ENCODE results near the gene MTFR1L.

Gene MTFR1L

DNA sequence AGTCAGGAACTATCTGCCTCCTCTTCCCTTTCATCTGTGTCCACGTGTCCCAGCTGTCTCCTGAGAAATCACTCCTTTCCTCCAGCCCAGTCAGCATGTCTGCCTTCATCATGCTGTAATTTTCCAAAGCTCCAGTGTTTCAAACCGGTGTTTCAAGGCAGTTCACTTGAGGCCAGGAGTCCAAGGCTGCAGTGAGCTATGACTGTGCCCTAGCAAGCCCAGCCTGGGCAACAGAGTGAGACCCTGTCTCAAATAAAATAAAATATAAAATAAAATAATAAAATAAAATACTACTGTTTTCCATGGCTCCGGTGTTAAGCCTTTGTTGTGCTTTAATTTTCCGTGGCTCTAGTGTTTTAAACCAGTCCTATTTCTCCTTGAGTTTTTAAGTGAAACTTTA is 27.6 kb upstream of the MTFR1L start:
- no peak for DNase-seq (ENCODE audit: low spot score)

DNA sequence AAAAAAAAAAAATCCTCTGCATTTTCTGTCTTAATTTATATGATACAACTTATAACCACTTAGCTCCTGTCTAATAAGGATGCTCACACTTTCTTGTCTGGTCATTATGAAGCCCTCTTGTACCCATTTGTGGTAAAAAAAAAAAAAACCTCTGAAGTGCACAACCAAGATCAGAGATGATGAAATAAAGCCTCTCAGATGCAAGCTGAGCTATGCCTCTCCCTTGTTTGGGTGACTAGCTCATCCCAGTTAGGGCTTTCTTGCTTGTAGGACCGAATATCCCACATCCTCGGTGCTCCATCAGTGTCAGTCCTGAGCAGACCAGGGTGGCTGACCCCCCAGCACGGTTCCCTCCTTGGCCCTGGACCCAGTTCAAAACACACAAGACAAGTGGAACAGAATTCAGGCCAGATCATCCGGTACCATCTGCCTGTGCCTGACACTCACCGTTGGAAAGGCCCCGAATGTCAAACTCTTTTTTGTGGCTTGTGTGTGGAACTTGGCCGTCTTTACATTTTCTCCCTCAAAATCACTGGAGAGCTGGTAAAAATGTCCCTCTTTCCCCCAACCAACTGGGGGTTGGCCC is 26.1 kb upstream of the MTFR1L start:
- DNase-seq (ENCODE audit: low spot score): peak; percentile 29

- DNase-seq (ENCODE audit: low spot score): peak; percentile 28
These were observed 25.4 kb upstream of the MTFR1L start for GRCh38 chr1:25794325-25794724.

GRCh38 chr1:25795211-25795610 is 24.5 kb upstream of the MTFR1L start:
- DNase-seq (ENCODE audit: low spot score): no peak

DNA sequence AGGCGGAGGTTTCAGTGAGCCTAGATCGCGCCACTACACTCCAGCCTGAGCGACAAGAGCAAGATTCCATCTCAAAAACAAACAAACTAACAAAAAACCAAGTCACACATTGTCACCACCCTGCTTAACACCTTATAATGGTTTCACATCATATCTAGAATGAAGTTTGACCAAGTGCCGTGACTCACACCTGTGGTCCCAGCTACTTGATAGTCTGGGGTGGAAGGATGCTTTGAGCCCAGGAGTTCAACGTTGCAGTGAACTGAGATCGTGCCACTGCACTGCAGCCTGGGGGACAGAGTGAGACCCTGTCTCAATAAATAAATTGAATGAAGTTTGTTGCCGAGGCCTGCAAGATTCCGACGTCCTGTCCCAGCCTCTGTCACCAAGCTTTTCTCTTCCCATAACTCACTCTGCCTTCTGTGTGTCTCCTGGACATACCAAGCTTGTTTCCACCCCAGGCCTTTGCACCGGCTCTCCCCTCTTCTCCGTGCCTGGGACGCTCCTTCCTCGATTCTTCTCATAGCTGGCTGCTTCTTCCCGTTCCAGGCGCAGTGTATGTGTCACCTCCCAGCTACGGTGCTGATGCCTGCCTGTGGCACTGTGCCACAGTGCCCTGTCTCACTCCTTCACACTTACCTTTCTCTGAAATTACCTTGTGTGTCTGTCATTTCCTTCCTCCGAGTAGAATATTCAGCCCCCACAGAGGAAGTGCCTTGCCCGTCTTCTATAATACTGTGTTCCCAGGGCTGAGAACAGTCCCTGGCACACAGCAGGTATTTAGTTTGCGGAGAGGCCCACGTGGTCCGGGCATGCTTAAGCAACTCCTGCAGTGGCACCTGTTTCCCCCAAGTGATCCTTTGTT is 23.6 kb upstream of the MTFR1L start:
- DNase-seq (ENCODE audit: low spot score): no peak

DNA sequence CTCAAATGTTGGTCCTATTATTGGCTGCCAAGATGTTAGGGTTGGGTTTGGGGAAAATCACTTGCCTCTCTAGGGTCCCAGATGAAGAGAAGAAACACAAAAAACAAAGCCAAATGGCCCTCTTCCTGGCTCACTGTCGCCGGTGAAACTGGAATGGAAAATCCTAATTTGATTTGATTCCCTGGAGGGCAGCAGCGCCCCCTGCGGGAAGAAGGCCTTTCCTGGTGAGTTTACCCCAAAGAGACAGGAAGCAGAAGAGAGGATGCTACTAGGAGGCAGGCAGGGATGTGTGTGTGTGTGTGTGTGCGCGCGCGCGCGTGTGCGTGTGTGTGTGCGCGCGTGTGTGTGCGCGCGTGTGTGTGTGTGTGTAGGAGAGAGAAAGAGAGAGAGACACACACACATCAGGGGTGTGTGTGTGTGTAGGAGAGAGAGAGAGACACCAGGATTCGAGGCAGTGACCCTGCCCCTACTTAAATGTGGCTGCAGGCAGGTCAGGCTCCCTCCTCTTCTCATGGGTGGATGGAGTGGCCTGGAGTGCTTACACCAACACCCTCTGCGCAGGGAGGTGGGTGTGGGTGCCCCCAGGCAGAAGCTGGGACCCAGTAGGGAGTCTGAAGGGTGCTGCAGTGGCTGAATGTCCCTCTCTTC is 22.8 kb upstream of the MTFR1L start:
- peak; percentile 89 for DNase-seq (ENCODE audit: low spot score)

DNA sequence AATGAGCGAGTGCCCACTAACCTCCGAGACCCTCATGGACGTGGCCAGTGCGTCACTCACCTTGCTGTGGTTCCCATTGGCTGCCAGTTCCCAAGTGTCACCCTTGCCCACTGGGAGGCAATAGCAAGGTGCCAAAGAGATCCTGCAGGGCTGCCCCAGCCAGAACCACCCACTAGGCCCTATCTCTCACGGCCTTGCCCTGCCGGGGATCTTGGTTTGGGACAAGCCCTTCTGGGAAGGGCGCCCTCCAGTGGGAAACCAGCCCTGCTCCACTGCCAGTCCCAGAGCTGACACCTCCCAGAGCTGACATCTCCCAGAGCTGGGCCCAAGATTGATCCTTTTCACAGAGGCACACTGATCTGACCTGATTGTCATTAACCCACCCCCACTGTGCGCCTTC is 21.8 kb upstream of the MTFR1L start:
- DNase-seq (ENCODE audit: low spot score): peak; percentile 68

DNA sequence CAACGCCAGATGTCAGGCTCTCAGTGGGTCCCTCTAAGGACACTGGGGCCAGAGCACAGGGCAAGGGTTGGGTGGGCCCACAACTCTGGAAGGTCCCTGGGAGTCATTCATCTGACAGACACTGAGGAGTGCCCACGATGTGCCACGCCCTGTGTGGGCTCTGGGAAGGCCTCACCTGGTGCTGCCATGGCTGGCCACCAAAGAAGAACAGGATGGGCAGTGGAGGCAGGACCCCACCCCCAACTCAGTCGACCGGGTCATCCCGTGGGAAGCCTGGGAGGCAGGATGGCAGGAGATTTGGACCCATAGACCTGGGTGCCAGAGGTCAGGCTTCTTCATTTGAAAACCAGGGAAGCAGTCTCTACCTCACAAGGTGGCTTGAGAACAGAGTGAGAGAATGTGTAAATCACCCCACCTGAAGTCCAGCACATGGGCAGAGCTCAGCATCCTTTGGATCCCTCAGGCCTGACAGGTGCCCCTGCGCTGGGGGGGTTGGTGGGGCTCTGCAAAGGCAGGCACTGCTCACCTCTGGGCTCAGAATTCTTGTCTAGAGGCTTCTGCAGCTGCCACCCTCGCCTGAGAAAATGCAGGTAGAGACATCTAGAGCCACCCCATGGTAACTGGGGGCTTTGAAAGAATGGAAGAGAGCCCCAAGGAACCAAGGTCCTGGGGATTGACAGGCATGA is 20.9 kb upstream of the MTFR1L start:
- no peak for DNase-seq (ENCODE audit: low spot score)

GRCh38 chr1:25799352-25799934 is 20.3 kb upstream of the MTFR1L start:
- DNase-seq (ENCODE audit: low spot score): no peak

DNA sequence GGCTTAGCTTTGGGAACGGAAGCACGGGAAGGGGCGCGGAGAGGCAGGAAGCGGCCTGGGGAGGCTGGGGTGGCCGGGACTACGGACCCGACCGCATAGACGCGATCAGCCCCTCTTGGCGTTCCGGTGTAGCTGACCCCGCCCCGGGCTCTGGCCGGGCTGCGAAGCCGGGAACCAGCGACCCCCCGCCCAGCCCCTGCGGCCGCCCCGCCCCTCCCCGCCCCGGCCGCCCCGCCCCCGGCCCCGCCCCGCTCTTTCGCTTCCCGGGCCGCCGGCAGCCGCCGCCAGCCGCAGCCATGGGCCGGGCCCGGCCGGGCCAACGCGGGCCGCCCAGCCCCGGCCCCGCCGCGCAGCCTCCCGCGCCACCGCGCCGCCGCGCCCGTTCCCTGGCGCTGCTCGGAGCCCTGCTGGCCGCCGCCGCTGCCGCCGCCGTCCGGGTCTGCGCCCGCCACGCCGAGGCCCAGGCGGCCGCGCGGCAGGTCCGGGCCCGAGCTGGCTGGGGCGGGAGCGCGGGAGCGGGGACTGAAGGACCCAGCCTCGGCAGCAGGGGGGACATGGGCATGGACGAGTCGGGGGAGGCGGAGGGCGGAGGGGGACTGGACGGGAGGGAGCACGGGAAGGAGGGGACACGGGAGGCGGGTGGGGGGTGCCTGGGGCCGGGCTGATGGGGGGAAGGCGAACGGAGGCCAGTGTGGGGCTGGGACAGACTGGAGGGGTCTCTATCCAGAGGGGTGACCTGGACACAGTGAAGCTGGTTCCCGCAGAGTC is 19.6 kb upstream of the MTFR1L start, which contains the start of gene SELENON:
Gene SELENON, plus strand, starts transcription at position 259 of the 768 bp plus-strand sequence. Its CDS starts 38 bp downstream, at position 297.
- peak; percentile 94 for DNase-seq (ENCODE audit: low spot score)

DNA sequence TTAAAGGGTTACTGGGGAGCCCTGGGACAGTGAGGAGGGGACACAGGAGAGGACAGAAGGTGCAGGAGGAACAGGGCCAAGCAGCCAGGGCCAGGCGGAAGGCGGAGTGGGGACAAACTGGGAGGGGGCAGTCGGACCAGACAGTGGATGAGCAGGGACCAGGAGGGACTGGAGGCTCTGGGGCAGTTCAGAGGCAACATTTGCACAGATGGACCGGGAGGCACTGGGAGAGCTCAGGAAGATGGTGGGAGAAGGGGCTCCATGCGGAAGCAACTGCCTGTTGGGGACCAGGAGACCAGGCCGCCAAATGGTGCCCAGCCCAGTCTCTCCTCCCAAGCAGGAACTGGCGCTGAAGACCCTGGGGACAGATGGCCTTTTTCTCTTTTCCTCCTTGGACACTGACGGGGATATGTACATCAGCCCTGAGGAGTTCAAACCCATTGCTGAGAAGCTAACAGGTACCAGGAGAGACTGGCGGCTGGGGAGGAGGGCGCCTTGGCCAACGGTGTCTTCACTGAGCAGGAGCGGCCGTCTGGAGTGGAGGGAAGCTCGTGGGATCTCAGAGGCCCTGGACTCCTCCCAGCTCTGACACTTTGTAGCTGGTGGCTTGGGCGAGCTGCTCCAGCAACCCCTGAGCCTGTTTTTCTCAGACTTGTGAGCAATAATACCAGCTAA is 18.9 kb upstream of the MTFR1L start:
- peak; percentile 43 for DNase-seq (ENCODE audit: low spot score)

GRCh38 chr1:25802915-25803314 is 16.8 kb upstream of the MTFR1L start:
- DNase-seq (ENCODE audit: low spot score): no peak

- no peak for DNase-seq (ENCODE audit: low spot score)
These were observed 16.4 kb upstream of the MTFR1L start for GRCh38 chr1:25803368-25803767.

- DNase-seq (ENCODE audit: low spot score): no peak
These were observed 15.3 kb upstream of the MTFR1L start for GRCh38 chr1:25804244-25804963.

DNA sequence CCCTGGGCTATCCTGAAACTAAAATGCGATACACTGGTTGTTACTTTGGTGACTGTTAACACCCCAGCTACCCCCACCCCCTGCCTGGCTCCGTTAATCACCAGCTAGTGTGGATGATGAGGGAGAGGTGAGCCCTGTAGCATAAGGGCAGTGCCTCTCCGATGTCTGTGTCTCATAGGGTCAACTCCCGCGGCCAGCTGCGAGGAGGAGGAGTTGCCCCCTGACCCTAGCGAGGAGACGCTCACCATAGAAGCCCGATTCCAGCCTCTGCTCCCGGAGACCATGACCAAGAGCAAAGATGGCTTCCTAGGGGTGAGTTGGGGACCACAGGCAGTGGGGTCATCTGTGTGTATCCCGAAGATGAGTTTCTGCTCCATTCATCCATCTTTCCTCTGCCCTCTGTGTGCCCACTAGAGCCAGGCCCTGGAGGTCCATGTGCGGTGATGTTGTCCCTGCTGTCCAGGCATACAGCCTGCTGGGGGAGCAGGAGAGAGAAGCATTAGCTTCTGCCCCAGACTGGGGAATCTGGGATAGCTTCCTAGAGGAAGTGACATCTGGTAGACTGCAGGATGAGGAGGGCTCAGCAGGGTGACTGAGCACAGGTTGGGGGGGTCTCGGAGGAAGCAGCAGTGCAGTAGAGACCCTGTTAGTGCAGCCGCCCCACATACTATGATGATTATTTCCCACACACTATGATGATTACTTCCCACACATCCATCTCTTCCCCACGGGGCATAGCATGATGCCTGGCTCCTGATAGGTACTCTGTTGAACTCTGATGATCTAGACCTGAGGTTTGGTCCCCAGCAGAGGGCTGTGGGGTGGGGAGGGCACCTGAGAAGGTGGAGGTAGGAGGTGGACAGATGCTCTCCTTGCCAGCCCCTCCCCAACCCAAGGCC is 14.5 kb upstream of the MTFR1L start:
- DNase-seq (ENCODE audit: low spot score): no peak

- peak; percentile 65 for DNase-seq (ENCODE audit: low spot score)
These were observed 13.9 kb upstream of the MTFR1L start for GRCh38 chr1:25805863-25806225.

- peak; percentile 77 for DNase-seq (ENCODE audit: low spot score)
These were observed 13.3 kb upstream of the MTFR1L start for GRCh38 chr1:25806418-25806817.

DNA sequence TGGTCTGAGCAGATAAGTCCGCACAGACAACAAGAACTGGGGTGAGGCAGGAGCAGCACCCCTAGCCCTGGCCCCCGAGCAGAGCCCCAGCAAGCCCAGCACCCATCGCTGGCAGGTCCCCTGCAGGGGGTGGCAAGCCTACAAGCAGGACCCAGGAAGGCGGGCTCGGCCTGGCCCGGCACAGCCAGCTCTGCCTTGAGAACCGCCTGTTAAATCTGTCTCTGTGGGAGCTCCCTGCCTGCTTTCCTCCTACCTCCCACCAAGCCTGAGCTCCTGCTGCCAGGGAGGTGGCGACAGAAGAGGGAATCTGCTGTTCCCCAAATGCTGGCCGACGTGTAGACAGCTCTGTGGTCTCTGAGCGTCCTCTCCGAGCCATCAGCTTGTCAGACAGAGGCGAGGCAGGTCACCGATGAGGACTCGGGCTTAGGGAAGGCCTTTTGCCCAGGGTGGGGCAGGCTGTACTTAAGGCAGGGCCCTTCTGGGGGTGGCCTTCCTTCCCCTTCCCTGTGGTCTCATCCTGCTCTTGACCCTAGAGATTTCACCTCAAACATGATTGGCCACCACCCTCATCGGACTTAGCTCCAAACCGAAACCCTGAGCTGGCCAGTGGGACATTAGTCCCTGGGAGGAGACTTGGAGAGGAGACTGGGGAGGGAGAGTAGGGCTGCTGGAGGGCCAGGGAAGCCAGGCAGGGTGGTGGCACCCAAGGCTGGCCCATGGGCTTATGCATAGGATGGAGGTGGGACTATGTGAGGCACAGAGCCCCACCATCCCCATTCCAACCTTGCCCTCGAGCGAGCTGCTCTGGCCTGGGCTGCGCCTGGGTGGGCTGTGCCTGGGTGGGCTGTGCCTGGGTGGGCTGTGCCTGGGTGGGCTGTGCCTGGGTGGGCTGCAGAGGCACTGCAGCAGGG is 12.0 kb upstream of the MTFR1L start:
- DNase-seq (ENCODE audit: low spot score): no peak

All from GM03348 (cell line).